Smooth muscle cell (in vitro differentiated cells): Measurements from ENCODE around the gene DCLK3. TPM values are rescaled to one million over a fixed set of nuclear protein-coding genes. Genes with fewer than 3 reads are reported as not detected.

Experiments used
- DNase-seq: peaks from one replicate; lab custom pipeline; 2025; ENCODE audit not compliant: unreplicated experiment; lab: John Stamatoyannopoulos, UW
- H2AFZ ChIP-seq: fragments of 200-600 bp; sonication (generic); 2 replicates; pipeline ENCODE4 v1.6.0; 2016; ENCODE audit warnings: antibody characterized with exemption, low read depth, mild to moderate bottlenecking
- H3F3A ChIP-seq: fragments of 200-600 bp; sonication (generic); 2 replicates; pipeline ENCODE4 v1.6.0; 2017; ENCODE audit warnings: antibody characterized with exemption, low read depth
- H3K27ac ChIP-seq: fragments of 200-600 bp; sonication (generic); 2 replicates; pipeline ENCODE4 v1.5.1; 2016; ENCODE audit warnings: low read depth, mild to moderate bottlenecking
- H3K27me3 ChIP-seq: fragments of 200-600 bp; sonication (generic); 2 replicates; pipeline ENCODE4 v1.6.1; 2016; ENCODE audit warnings: low read depth, mild to moderate bottlenecking
- H3K36me3 ChIP-seq: fragments of 200-600 bp; sonication (generic); 2 replicates; pipeline ENCODE4 v1.5.1; 2016; ENCODE audit warnings: low read depth
- H3K4me1 ChIP-seq: fragments of 200-600 bp; sonication (generic); 2 replicates; pipeline ENCODE4 v1.5.1; 2016; ENCODE audit warnings: low read depth
- H3K4me2 ChIP-seq: fragments of 200-600 bp; sonication (generic); 2 replicates; pipeline ENCODE4 v1.6.0; 2016; ENCODE audit warnings: mild to moderate bottlenecking
- H3K4me3 ChIP-seq: fragments of 200-600 bp; sonication (generic); 2 replicates; pipeline ENCODE4 v1.5.1; 2016; ENCODE audit warnings: mild to moderate bottlenecking
- H3K79me2 ChIP-seq: fragments of 200-600 bp; sonication (generic); 2 replicates; pipeline ENCODE4 v1.6.0; 2016; ENCODE audit warnings: low read depth, mild to moderate bottlenecking
- H3K9ac ChIP-seq: fragments of 200-600 bp; sonication (generic); 2 replicates; pipeline ENCODE4 v1.6.0; 2016; ENCODE audit warnings: low read depth
- H3K9me3 ChIP-seq: fragments of 200-600 bp; sonication (generic); replicated peaks from 2 replicates; pipeline ENCODE4 v1.5.1; 2016; ENCODE audit warnings: low read depth
- H4K20me1 ChIP-seq: fragments of 200-600 bp; sonication (generic); 2 replicates; pipeline ENCODE4 v1.6.0; 2016; ENCODE audit warnings: low read depth
- WGBS: methylation state at CpG from one replicate; pipeline ENCODE4 v1.1.7; 2016; ENCODE audit warnings: low lambda C conversion rate; 5-methylcytosine and 5-hydroxymethylcytosine counted together
- polyA plus RNA-seq: library from polyadenylated mRNA; unstranded; fragments of >200 nt; fragmentation: Nextera tagmentation; extraction: Ambion mirVana; gene quantifications from 2 replicates; pipeline ENCODE4 v1.2.1, GENCODE V29; 2016
- total RNA-seq: library from RNA; depleted of rRNA; stranded (reverse); fragments of >200 nt; gene quantifications from 2 replicates; pipeline ENCODE4 v1.2.3, GENCODE V29; 2014
- TF ChIP-seq, protein P1 (sequence below): fragments of 200-600 bp; sonication (generic); IDR thresholded peaks from 2 replicates; pipeline ENCODE4 v1.5.1; 2017; ENCODE audit warnings: borderline replicate concordance, mild to moderate bottlenecking, antibody characterized with exemption; ENCODE audit not compliant: insufficient read depth, poor library complexity, severe bottlenecking

Gene DCLK3
- total and polyA plus RNA-seq, 2 experiments from 2014 or later: not detected

GRCh38 chr3:36800533-36801116 lies 36.3 kb upstream of the DCLK3 start:
- H3K4me3 ChIP-seq: no peak overlapping the region
- H3K36me3 ChIP-seq: no peaks in the 10 kb centered on the region
- no peak overlapping the region for H3K9ac ChIP-seq
- no peaks in the 10 kb centered on the region for H4K20me1 ChIP-seq
- H3K4me2 ChIP-seq: no peak overlapping the region
- H3K9me3 ChIP-seq: peaks cover under 1% of the 10 kb centered on the region
- no peaks in the 10 kb centered on the region for H3K4me1 ChIP-seq
- WGBS: 75% methylated on average over 3 of the region's 3 CpGs
- no peaks in the 10 kb centered on the region for H3K27me3 ChIP-seq
- no peak for DNase-seq
- H2AFZ ChIP-seq: no peak overlapping the region
- TF ChIP-seq, protein P1, sequence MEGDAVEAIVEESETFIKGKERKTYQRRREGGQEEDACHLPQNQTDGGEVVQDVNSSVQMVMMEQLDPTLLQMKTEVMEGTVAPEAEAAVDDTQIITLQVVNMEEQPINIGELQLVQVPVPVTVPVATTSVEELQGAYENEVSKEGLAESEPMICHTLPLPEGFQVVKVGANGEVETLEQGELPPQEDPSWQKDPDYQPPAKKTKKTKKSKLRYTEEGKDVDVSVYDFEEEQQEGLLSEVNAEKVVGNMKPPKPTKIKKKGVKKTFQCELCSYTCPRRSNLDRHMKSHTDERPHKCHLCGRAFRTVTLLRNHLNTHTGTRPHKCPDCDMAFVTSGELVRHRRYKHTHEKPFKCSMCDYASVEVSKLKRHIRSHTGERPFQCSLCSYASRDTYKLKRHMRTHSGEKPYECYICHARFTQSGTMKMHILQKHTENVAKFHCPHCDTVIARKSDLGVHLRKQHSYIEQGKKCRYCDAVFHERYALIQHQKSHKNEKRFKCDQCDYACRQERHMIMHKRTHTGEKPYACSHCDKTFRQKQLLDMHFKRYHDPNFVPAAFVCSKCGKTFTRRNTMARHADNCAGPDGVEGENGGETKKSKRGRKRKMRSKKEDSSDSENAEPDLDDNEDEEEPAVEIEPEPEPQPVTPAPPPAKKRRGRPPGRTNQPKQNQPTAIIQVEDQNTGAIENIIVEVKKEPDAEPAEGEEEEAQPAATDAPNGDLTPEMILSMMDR: no peak
- H3K27ac ChIP-seq: no peak overlapping the region
- H3F3A ChIP-seq: no peaks in the 10 kb centered on the region
- H3K79me2 ChIP-seq: no peaks in the 10 kb centered on the region

DNA sequence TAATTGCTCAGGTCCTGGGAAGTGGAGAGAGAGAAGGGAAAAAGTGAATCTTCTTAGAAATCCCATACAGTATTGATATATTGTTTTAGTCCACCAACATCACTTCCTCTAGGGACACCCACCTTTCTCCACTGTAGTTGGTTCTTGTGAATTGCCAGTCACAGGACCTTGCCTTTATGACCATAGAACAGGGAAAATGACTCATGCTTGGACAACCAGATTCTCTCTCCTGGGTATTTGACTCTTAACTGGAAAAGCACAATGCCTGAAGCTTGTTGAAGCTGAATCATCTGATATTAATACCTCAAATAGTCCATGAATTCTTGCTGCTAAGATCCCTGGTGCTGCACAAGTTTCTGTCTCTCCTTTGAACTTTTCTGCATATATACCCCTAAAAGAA lies 32.5 kb upstream of the DCLK3 start:
- Histone ChIP-seq H3K36me3 (no peaks in the 10 kb centered on the region), H3K4me2 (no peak overlapping the region), H3F3A (no peaks in the 10 kb centered on the region), H3K27me3 (peaks cover 4% of the 10 kb centered on the region), H3K79me2 (no peaks in the 10 kb centered on the region), H4K20me1 (no peaks in the 10 kb centered on the region), H2AFZ (no peak overlapping the region), H3K9ac (no peak overlapping the region), H3K9me3 (no peaks in the 10 kb centered on the region), H3K4me3 (no peak overlapping the region), H3K4me1 (no peaks in the 10 kb centered on the region), H3K27ac (no peak overlapping the region)
- no peak for DNase-seq
- TF ChIP-seq, protein P1: no peak

- H3K36me3 ChIP-seq: no peaks in the 10 kb centered on the region
- no peak for DNase-seq
- H4K20me1 ChIP-seq: no peaks in the 10 kb centered on the region
- peaks cover 4% of the 10 kb centered on the region for H3K27me3 ChIP-seq
- TF ChIP-seq, protein P1: no peak
- H3K27ac ChIP-seq: no peak overlapping the region
- H2AFZ ChIP-seq: no peak overlapping the region
- no peaks in the 10 kb centered on the region for H3K4me1 ChIP-seq
- H3K4me3 ChIP-seq: no peak overlapping the region
- no peak overlapping the region for H3K9ac ChIP-seq
- no peaks in the 10 kb centered on the region for H3K79me2 ChIP-seq
- no peaks in the 10 kb centered on the region for H3F3A ChIP-seq
- no peaks in the 10 kb centered on the region for H3K9me3 ChIP-seq
- 91% methylated on average over 2 of the region's 2 CpGs for WGBS
- H3K4me2 ChIP-seq: no peak overlapping the region
Measured at GRCh38 chr3:36796161-36796560, 31.8 kb upstream of the DCLK3 start.

GRCh38 chr3:36795622-36796021 lies 31.3 kb upstream of the DCLK3 start:
- Histone ChIP-seq H3K9me3 (no peaks in the 10 kb centered on the region), H2AFZ (no peak overlapping the region), H3F3A (no peaks in the 10 kb centered on the region), H3K36me3 (no peaks in the 10 kb centered on the region), H3K4me2 (no peak overlapping the region), H3K4me1 (no peaks in the 10 kb centered on the region), H3K9ac (no peak overlapping the region), H4K20me1 (no peaks in the 10 kb centered on the region), H3K4me3 (no peak overlapping the region), H3K27ac (no peak overlapping the region), H3K27me3 (peaks cover 4% of the 10 kb centered on the region), H3K79me2 (no peaks in the 10 kb centered on the region)
- TF ChIP-seq, protein P1: no peak
- DNase-seq: no peak
- WGBS: 91% methylated on average over 1 of the region's 1 CpG
